Hematopoietic multipotent progenitor cell treated with erythropoietin and hydrocortisone succinate and interleukin-3 and kit ligand, for 4 days (in vitro differentiated cells): ENCODE measurements around the gene FBXL19.

ENCODE experiments used
- DNase-seq: peaks from one replicate; pipeline ENCODE4 v3.0.0-alpha.2; 2015

FBXL19 gene

DNA sequence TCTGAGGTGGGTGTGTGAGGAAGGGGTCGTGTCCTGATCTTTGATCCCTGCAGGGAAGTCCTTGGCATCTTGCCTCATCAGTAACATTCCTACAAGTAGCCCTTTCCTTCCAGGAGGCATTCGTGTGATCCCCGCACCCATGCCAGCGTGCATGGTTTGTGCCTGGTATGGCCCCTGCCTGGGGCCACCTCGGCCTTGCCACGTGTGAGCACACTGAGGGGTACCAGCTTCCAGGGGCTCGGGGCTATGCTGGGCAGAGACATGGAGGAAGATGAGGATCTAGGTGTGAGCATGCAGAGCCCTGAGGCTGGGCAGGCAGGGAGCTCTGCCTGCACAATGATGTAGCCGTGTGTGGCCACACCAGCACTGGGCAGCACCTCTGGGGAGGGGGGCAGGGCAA, 67.7 kb downstream of the FBXL19 start:
- no peak for DNase-seq

DNA sequence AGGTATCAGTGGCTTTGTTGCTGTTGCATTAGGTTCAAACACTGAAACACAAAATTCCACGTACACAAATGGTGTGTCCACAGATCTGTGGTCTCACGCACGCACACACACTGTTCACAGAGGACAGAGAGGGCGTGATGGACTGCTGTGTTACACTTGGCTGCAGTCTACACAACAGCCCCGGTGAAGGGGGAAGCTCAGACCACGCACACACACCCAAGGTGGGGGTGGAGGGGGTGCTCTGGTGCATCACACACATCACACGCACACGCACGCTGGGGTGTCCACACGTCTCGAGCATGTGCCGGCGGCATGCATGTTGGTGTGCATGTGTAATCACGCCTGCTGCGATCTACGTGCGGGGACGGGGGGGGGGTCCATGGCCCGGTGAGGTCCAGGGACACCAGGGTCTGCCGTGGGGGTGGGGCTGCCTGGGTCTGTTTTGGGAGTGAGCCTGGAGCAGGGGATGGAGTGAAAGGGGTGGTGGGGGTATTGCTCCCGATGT, 69.0 kb downstream of the FBXL19 start:
- peak; percentile 53 for DNase-seq

DNA sequence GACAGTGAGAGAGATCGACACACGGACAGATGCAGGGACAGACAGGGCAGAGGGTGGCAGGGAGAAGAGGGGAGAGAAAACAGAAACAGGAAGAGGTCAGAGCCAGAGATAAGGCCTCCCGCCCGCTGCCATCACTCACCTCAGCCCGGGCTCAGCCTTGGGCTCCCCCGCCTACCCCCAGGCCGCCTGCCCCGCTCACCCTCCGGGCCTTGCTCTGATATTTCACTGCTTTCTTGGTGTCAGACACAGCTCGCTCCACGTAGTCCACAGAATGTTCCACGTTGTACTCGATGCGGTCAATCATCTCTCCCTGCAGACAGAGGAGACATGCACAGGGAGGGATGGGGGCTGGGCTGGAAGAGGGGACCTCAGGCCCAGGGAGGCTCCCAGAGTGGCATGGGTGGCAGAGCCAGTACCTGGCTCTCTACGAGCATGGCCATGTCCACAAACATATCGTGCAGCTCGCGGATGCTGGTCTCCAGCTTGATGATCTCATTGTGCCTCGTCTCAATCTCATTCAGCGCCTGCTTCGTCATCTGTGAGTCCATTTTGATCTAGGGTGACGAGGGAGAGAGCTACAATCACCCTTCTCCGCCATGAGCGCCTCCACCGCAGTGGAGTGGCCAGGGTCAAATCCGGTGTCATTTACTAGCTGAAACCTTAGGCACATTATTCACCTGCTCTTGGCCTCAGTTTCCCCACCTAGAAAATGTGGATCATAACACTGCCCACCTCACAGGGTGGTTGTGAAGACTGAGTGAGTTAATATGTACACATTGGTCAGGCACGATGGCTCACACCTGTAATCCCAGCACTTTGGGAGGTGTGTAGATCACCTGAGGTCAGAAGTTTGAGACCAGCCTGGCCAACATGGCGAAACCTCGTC, 69.8 kb downstream of the FBXL19 start:
- DNase-seq: peak; percentile 91

DNA sequence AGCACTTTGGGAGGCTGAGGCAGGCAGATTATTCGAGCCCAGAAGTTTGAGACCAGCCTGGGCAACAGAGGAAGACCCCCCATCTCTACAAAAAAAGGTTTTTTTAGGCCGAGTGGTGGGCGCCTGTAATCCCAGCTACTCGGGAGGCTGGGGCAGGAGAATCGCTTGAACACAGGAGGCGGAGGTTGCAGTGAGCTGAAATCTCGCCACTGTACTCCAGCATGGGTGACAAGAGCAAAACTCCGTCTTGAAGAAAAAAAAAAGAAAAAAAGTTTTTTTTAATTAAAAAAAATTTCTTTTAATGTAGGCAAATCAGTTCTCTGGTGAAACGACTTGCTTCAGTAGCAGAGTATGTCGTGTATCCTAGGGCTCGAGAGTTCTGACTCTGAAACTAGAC, 72.6 kb downstream of the FBXL19 start:
- no peak for DNase-seq

DNA sequence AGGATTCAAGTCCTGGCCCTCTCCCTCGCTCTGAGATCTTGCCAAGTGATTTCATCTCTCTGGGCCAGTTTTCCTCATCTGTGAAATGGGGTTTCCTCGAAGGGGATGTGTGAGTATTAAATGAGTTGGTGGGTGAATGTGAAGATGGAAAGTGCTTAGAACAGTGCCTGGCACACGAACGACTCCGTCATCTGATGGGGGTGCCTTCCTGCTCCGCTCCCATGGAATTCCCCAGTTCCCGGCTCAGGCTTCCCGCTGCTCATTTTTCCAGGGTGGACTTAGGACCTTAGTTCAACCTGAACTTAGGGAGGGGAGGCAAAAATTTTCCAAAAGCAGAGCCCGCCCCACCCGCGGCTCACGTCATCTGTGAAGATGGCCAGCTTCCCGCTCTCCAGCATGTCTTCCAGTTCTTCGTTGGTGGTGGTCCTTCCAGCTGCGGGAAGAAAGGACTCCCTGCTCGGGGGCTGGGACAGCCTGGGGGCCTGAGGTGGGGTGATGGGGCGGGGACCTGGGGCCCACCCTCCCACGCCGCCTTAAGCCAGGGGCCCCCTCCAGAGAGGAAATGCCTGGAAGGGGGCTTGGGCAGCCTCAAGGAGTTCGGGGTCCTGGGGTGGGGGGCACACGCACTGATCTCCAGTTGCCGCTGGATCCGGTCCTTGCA, 73.1 kb downstream of the FBXL19 start:
- no peak for DNase-seq

DNA sequence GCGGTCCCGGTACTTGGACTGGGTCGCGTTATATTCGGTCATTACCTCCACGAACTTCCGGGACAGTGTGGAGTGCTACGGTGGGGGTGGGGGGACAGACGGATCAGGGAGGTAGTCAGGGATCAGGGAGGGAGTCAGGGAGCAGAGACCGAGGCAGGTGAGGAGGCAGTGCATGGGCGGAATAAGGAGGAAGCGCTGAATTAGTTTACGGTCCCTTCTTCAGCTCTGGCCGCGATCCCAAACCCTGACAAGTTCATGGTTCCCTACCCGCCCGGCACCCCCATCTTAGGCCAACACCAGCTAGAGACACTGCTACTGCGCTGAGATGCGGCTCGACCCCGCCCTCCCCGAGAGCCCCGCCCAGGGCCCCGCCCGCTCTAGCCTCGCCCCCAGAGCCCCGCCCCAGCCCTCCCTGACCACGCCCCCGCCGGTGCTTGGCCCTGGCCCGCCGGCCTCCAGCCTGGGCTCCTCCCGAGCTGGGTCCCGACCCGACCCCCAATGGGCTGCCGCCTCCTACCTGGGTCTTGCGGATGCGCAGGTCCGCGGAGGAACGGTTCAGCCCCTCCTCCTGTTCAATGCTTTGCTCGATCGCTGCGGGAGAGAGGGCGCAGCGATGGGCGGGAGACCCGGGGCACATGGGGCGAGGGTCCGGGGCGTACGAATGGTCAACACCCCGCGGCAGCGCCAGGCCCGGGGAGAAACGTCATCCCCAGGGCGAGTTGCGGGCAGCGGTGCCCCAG, 73.8 kb downstream of the FBXL19 start:
- DNase-seq: peak; percentile 93

DNA sequence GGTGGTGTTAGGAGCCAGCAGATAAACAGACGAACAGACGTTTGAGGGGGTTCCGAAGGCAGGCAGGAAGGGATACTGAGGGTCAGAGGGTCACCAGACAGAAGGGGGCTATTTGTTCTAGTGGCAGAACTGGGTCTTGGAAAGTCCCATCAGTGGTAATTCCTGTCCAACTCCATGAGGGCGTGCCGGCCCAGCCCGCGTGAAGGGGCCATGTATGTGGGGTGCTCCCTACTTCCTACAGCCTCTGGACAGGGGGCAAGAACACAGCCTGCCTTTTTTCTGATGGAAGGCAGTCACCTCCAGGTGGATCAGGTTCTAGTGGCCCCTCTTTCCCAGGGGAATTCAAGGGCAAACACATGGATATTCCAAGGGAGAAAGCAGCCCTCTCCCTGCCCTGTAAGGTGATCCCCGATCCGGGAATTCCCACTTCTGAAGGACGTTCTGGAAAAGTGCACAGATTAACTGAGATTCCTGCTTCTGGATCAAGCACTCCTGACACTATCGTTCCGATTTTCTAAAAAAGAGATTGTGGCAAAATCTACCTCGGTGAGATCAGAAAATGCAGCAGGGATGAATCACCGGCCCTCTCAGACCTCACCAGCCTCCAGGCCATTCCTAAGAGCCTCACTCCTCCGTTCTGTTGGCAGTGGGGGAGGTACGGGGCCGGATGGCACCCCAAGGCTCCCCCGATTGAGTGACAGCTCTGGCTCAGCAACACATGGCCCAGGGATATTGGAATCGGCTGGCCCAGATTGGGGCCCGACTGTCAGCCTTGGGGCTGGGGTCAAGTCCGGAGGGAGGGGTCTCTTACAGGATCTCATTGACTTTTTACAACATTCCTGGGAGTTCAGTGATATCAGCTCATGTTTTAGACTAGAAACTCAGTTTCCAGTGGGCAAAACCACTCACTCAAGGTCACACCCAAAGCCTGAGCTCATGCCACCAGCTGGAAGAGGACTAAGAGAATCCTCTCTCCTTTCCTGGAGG, 74.6 kb downstream of the FBXL19 start:
- DNase-seq: no peak
